ENCODE data around the gene LAMB1. TPM values are rescaled to one million over a fixed set of nuclear protein-coding genes. Genes with fewer than 3 reads are reported as not detected.
A peak's percentile ranks its signal among the peaks of the same experiment; 100 is the strongest.
"Not testable (repeated sequence)": the region's sequence is repeated elsewhere in the genome, so short reads cannot be mapped to it uniquely, and the experiment has no call there.

LAMB1 gene
- total RNA-seq, 1 experiment from 2014 or later: 240 TPM

- no peak for DNase-seq
- Mint-ChIP-seq H3K4me1 (ENCODE audit: low read depth, unreplicated experiment) (no peaks in the 10 kb centered on the region), H3K9me3 (ENCODE audit: low read depth, unreplicated experiment) (no peaks in the 10 kb centered on the region), H3K36me3 (ENCODE audit: insufficient read depth, unreplicated experiment) (peaks cover 34% of the 10 kb centered on the region), H3K4me3 (ENCODE audit: low read depth, unreplicated experiment) (no peak overlapping the region), H3K27ac (ENCODE audit: unreplicated experiment) (no peak overlapping the region), H3K27me3 (ENCODE audit: unreplicated experiment) (no peaks in the 10 kb centered on the region)
- intact Hi-C loops (cut with micrococcal nuclease; ENCODE audit: unreplicated experiment): no loop called here
- no peak for TF ChIP-seq CTCF (IDR thresholded peaks at IDR 0.05; ENCODE audit: unreplicated experiment)
- CTCF ChIA-PET: no interaction called here
- BruUV-seq (replicated peaks): no TSS peak
Observed at GRCh38 chr7:107907790-107908189, 95.2 kb downstream of the LAMB1 start.

DNA sequence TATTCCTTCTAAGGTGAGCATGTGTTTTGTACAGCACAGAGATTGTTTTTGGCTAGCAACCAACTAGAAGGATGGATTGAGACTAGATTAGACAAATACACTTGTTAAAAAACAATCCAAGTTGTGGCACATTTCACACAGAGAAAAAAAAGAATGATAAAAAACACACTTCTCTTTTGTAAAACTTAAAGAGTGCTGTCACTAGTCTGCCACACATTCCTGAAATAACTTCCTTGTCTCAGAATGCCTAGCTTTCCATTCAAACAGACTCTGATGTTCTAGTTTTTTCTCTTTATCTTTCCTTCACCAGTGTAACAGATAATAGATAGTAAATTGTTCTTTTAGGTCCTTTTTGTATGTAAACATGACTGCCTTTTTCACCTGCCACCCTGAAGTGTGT, 100.6 kb downstream of the LAMB1 start:
- BruUV-seq (replicated peaks): no TSS peak
- Mint-ChIP-seq H3K36me3 (ENCODE audit: insufficient read depth, unreplicated experiment) (peaks cover 24% of the 10 kb centered on the region), H3K27me3 (ENCODE audit: unreplicated experiment) (no peaks in the 10 kb centered on the region), H3K9me3 (ENCODE audit: low read depth, unreplicated experiment) (no peaks in the 10 kb centered on the region), H3K4me1 (ENCODE audit: low read depth, unreplicated experiment) (no peaks in the 10 kb centered on the region), H3K27ac (ENCODE audit: unreplicated experiment) (no peak overlapping the region), H3K4me3 (ENCODE audit: low read depth, unreplicated experiment) (no peak overlapping the region)
- no peak for TF ChIP-seq CTCF (IDR thresholded peaks at IDR 0.05; ENCODE audit: unreplicated experiment)
- CTCF ChIA-PET: no interaction called here
- DNase-seq: no peak
- intact Hi-C loops (cut with micrococcal nuclease; ENCODE audit: unreplicated experiment): no loop called here

DNA sequence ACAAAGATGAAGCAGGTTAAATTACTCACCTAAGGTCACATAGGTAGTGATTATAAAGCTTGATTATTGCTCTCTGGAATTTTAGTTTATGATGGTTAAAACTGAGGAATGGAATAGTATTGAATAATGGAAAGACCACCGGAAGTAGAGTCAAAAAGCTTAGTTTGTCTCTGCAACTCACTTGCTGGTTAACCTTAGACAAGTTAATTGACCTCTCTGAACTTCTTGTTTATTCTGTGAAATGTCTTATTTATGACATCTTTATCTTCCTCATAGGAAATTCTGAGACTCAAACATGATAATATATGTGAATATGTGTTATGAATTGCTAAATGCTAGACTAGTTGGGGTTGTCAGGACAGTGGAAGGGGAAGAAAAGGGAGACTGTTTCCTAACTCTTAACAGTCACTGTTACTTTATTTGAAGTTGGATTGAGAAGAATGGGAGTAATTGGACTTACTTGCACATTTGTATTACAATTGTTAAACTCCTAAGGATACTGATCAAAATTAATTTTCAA, 102.4 kb downstream of the LAMB1 start:
- intact Hi-C loops (cut with micrococcal nuclease; ENCODE audit: unreplicated experiment): no loop called here

GRCh38 chr7:107898997-107899594, 103.9 kb downstream of the LAMB1 start:
- Mint-ChIP-seq H3K36me3 (ENCODE audit: insufficient read depth, unreplicated experiment) (peaks cover 5% of the 10 kb centered on the region), H3K4me1 (ENCODE audit: low read depth, unreplicated experiment) (no peaks in the 10 kb centered on the region), H3K4me3 (ENCODE audit: low read depth, unreplicated experiment) (no peak overlapping the region), H3K27me3 (ENCODE audit: unreplicated experiment) (no peaks in the 10 kb centered on the region), H3K27ac (ENCODE audit: unreplicated experiment) (no peak overlapping the region), H3K9me3 (ENCODE audit: low read depth, unreplicated experiment) (no peaks in the 10 kb centered on the region)
- intact Hi-C loops (cut with micrococcal nuclease; ENCODE audit: unreplicated experiment): no loop called here
- TF ChIP-seq CTCF (IDR thresholded peaks at IDR 0.05; ENCODE audit: unreplicated experiment): no peak
- no TSS peak for BruUV-seq (replicated peaks)
- DNase-seq: no peak
- CTCF ChIA-PET: no interaction called here

More for the DNA sequence above, 102.4 kb downstream of the LAMB1 start:
- no TSS peak for BruUV-seq (replicated peaks)
- no peak for TF ChIP-seq CTCF (IDR thresholded peaks at IDR 0.05; ENCODE audit: unreplicated experiment)
- H3K9me3 Mint-ChIP-seq (ENCODE audit: low read depth, unreplicated experiment): no peaks in the 10 kb centered on the region
- H3K4me3 Mint-ChIP-seq (ENCODE audit: low read depth, unreplicated experiment): no peak overlapping the region
- CTCF ChIA-PET: interaction anchor here (1.0 kb wide), 1 partner anchor 542 kb away, joined by 4 read pairs; no protein-coding TSS in a partner anchor
- H3K4me1 Mint-ChIP-seq (ENCODE audit: low read depth, unreplicated experiment): no peaks in the 10 kb centered on the region
- H3K36me3 Mint-ChIP-seq (ENCODE audit: insufficient read depth, unreplicated experiment): peaks cover 6% of the 10 kb centered on the region
- DNase-seq: no peak
- H3K27ac Mint-ChIP-seq (ENCODE audit: unreplicated experiment): no peak overlapping the region
- no peaks in the 10 kb centered on the region for H3K27me3 Mint-ChIP-seq (ENCODE audit: unreplicated experiment)

- intact Hi-C loops (cut with micrococcal nuclease; ENCODE audit: unreplicated experiment); BruUV-seq (replicated peaks); CTCF ChIA-PET; H3K9me3 Mint-ChIP-seq (ENCODE audit: low read depth, unreplicated experiment); H3K27me3 Mint-ChIP-seq (ENCODE audit: unreplicated experiment); DNase-seq; H3K4me1 Mint-ChIP-seq (ENCODE audit: low read depth, unreplicated experiment): not testable (repeated sequence)
- H3K36me3 Mint-ChIP-seq (ENCODE audit: insufficient read depth, unreplicated experiment): peaks cover 31% of the 10 kb centered on the region
- H3K4me3 Mint-ChIP-seq (ENCODE audit: low read depth, unreplicated experiment): peak overlapping the region; percentile 91
- peak overlapping the region; percentile 97 for H3K27ac Mint-ChIP-seq (ENCODE audit: unreplicated experiment)
Observed at GRCh38 chr7:107892367-107892741, 110.6 kb downstream of the LAMB1 start.

Data from Calu3 (cell line).